IPS-15b (cell line): ENCODE results near the gene GCLM.

Experiments used
- H3K27me3 ChIP-seq: one replicate; pipeline ENCODE4 v1.6.1; 2013; ENCODE audit warnings: low read length; ENCODE audit not compliant: control insufficient read depth, insufficient read depth
- H3K36me3 ChIP-seq: one replicate; pipeline ENCODE4 v1.6.1; 2013; ENCODE audit warnings: low read length; ENCODE audit not compliant: control insufficient read depth, insufficient read depth
- H3K4me1 ChIP-seq: one replicate; pipeline ENCODE4 v1.6.1; 2013; ENCODE audit warnings: mild to moderate bottlenecking, low read length; ENCODE audit not compliant: control insufficient read depth, insufficient read depth
- H3K4me3 ChIP-seq: one replicate; pipeline ENCODE4 v1.5.1; 2013; ENCODE audit warnings: low read depth, low read length
- H3K9ac ChIP-seq: one replicate; pipeline ENCODE4 v1.6.1; 2013; ENCODE audit warnings: low read depth, mild to moderate bottlenecking, low read length
- H3K9me3 ChIP-seq: one replicate; pipeline ENCODE4 v1.6.1; 2013; ENCODE audit warnings: mild to moderate bottlenecking, low read length; ENCODE audit not compliant: control insufficient read depth, insufficient read depth

The GCLM gene

DNA sequence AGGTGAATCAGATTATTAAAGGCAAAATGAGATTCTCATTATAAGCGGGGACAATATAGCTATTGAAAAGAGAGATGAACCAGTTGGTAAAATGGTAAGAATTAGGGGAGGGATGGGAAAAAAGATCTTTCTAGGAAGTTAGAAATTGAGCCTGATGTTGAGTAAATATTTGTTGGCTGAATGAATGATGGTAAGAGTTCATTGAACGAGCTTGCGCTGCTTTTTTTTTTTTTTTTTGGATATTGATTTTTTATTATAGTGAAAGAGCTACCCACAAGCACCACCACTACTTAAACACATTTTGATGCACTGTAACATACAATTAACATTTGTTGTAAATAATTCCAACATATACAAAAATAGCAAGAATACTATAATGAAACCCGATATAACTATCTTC, 1.1 kb upstream of the GCLM start:
- peaks cover 6% of the 10 kb centered on the region for H3K27me3 ChIP-seq
- H3K9me3 ChIP-seq: no peaks in the 10 kb centered on the region
- no peaks in the 10 kb centered on the region for H3K4me1 ChIP-seq
- no peaks in the 10 kb centered on the region for H3K36me3 ChIP-seq
- H3K9ac ChIP-seq: no peak overlapping the region
- H3K4me3 ChIP-seq: peak overlapping the region; percentile 67

DNA sequence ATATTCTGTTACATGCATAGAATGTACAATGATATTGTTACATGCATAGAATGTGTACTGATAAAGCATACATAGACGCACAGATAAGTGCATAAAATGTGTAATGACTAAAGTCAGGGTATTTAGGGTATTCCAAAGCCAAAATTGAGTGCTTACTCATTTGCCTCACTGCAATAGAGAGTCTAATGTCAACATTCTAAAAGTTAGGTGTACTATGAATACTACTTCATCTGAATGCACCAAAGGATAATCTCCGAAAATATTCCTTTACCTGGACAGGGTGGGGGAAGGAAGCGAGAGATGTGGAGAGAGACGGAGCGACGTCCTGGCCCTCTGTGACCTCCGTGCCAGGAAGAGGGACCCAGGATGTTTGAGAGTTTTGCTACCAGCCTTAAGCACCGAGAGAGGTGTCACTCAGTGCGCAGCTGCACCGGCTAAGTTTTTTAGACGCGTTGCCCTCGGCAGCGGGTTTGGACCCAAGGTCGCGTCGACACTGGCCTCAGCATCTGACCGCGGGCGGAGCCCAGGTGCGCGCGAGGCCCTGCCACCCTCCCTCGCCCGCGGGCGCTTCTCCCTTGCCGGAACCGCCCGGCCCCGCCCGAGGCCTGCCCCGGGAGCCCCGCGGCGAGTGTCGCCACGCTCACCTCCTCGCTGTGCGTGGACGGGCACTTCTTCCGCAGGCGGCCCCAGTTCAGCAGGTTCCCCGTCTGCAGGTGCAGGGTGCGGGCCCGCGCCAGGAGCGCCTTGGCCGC, 660 bp downstream of the GCLM start:
- Histone ChIP-seq H3K36me3 (no peaks in the 10 kb centered on the region), H3K9ac (no peak overlapping the region), H3K4me3 (peak overlapping the region; percentile 71), H3K4me1 (no peaks in the 10 kb centered on the region), H3K27me3 (peaks cover 6% of the 10 kb centered on the region), H3K9me3 (no peaks in the 10 kb centered on the region)

DNA sequence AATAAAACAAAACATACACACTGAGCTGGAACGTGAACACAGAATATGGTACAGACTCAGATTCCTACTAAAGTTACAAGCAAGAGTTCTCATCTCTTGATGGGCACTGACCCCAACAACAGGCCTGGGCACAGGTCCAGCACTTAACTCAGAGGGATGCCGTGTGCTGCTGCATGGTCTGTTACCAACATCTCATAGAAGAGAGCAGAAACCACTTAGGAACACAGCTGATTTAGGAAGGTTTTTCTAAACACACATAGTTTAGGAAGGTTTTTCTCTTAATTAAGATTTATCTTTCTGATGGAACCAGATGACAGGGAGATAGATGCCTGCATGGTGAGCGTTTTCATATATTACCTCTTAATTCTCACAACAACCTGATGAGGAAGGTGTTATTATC, 1.5 kb downstream of the GCLM start:
- Histone ChIP-seq H3K9me3 (no peaks in the 10 kb centered on the region), H3K4me1 (no peaks in the 10 kb centered on the region), H3K4me3 (no peak overlapping the region), H3K27me3 (peaks cover 6% of the 10 kb centered on the region), H3K36me3 (no peaks in the 10 kb centered on the region), H3K9ac (no peak overlapping the region)

DNA sequence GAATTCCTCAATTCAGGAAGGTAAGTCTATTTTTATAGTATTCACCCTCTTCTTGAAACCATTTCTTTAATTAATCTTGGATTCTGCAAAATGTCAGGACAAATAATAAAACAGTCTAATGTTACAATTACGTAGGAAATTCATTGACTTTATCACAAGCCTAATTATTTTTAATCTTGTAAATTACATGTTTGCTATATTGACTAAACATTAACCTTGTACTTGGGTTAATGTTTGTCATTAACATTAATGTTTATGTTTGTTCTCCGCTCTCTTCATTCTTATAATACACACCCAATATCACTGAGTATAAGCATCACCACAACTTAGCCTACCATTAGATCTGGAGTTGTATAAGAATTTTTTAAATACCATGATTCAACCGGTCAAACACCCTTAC, 2.8 kb downstream of the GCLM start:
- Histone ChIP-seq H3K9me3 (no peaks in the 10 kb centered on the region), H3K4me3 (no peak overlapping the region), H3K36me3 (no peaks in the 10 kb centered on the region), H3K4me1 (no peaks in the 10 kb centered on the region), H3K27me3 (peaks cover 6% of the 10 kb centered on the region), H3K9ac (no peak overlapping the region)

DNA sequence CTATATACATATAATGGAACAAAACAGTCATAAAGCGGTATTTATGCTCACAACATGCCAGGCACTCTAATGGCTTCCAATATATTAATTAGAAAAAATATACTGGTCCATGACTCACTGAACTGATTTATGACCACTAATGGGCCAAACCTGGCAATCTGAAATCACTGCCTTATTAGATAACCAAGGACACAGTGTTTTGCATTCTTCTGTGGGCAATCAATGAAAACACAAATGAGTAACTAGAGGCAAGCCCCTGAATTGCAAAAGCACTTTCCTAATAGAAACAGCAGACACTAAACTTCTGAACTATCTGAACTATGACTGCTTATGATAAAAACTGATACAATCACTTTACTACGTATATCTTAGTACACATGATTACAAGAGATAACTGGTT, 3.5 kb downstream of the GCLM start:
- Histone ChIP-seq H3K27me3 (peaks cover 6% of the 10 kb centered on the region), H3K4me3 (no peak overlapping the region), H3K36me3 (no peaks in the 10 kb centered on the region), H3K9ac (no peak overlapping the region), H3K9me3 (no peaks in the 10 kb centered on the region), H3K4me1 (no peaks in the 10 kb centered on the region)

DNA sequence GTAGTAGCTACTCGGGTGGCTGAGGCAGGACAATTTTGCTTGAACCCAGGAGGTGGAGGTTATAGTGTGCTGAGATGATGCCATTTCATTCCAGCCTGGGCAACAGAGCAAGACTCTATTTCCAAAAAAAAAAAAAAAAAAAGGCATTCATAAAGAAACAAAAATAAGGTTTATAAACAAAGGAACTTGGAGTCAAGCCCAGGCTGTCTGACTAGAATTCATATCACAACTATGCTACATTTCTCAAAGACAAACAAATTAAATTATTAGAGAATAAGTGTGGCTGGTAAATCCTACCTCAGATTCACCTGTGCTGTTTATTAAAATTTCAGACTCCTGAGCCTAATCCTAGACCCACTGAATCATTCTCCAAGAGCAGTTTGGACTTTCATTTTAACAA, 4.2 kb downstream of the GCLM start:
- H3K4me3 ChIP-seq: no peak overlapping the region
- H3K9ac ChIP-seq: no peak overlapping the region
- no peaks in the 10 kb centered on the region for H3K36me3 ChIP-seq
- H3K4me1 ChIP-seq: no peaks in the 10 kb centered on the region
- H3K27me3 ChIP-seq: peaks cover 6% of the 10 kb centered on the region
- H3K9me3 ChIP-seq: no peaks in the 10 kb centered on the region

DNA sequence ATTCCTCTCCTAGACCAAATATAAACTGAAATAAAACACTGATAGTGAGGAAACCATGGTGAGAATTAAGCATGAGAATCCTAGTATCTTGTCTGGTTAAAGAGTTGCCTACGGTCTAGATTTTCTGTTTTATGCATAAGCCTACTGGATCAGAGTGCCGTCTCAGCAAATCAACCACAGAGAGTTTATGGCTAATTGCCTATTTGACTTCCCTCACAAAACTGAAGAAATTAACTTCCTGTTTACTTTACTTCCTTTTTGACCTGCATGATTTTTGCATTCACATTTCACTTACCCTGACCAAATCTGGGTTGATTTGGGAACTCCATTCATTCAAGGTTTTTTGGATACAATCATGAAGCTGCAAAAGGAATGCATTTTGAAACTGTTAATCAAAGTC, 5.0 kb downstream of the GCLM start:
- H3K9me3 ChIP-seq: no peaks in the 10 kb centered on the region
- H3K9ac ChIP-seq: no peak overlapping the region
- H3K27me3 ChIP-seq: peaks cover 6% of the 10 kb centered on the region
- H3K4me1 ChIP-seq: no peaks in the 10 kb centered on the region
- H3K36me3 ChIP-seq: no peaks in the 10 kb centered on the region
- no peak overlapping the region for H3K4me3 ChIP-seq

DNA sequence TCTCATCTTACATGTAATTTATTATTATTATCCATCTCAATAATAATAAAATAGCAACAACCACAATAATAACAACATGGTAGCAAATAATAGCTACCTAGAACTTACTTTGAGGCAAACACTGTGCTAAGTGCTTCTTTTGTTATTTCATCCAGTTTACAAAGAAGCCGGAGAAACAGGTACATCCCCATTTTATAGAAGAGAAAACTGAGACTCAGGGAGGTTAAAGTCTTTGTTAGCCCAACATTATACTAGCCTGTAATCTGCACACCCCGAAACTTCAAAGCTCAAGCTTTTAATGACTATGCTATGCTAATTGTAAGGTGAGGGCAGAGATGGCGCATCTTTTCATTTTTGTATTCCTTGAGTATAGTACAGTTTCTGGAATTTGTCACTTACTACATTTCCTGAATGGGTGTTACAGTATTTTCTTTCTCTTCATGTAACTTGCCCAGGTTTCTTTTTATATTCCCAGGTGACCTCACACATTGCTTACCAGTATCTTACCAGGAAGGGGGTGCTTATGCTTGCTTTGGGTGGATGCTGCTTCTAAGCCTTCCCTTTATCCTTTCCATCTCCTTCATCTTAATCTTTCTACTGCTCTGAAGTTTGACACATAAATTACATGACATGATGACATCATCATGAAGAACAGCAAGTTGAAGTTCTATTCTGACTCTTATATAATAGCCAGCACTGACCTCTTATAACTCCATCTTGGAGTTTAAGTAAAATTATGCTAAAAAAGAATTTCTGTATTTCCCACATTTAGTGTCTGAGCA, 8.3 kb downstream of the GCLM start:
- no peaks in the 10 kb centered on the region for H3K9me3 ChIP-seq
- H3K4me1 ChIP-seq: no peaks in the 10 kb centered on the region
- no peak overlapping the region for H3K4me3 ChIP-seq
- H3K27me3 ChIP-seq: no peaks in the 10 kb centered on the region
- H3K9ac ChIP-seq: no peak overlapping the region
- no peaks in the 10 kb centered on the region for H3K36me3 ChIP-seq

DNA sequence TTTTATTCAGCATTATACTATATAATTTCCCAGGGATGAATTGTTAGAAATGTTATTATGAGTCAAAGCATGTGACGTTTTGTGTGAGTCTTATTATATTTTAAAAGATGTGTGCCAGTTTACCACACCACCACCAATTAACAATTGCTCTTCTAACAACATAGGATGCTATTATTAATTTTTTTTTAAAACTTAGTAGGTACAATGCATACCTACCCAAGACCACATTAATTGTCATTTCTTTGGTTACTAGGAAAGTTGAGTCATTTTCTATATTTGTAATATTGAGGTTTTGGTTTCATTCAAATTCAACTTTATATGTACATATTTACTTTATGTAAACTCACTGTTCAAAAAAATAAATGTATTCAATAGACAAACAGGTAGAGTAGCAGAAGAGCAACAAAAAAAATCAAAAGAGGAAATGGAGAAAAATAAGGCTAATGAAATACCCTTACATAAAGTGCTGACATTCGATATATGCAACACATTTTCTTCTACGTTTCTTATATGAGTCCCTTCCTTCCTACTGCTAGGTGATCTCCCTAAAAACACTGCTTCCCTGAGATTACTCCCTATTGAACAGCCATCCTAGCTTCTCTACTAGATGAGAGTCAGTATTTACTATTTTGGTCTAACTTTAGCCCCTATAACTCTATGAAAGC, 9.6 kb downstream of the GCLM start:
- Histone ChIP-seq H3K9ac (no peak overlapping the region), H3K4me1 (no peaks in the 10 kb centered on the region), H3K4me3 (no peak overlapping the region), H3K36me3 (no peaks in the 10 kb centered on the region), H3K9me3 (no peaks in the 10 kb centered on the region), H3K27me3 (no peaks in the 10 kb centered on the region)

DNA sequence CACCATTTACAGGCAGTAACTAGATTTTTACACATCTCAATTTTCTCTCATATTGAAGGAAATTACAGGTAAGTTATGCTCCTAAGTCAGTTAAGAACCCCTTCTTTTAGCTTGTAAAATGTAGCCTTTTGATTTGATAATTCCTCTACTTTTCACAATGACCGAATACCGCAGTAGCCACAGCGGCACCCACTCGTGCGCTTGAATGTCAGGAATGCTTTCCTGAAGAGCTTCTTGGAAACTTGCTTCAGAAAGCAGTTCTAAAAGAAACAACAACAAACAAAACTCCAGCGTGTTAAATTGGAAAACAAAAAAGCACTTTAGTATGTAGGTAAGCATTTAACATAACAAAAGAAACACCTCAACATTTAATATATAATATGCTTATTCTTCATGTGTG, 20.3 kb downstream of the GCLM start:
- H3K27me3 ChIP-seq: no peaks in the 10 kb centered on the region

DNA sequence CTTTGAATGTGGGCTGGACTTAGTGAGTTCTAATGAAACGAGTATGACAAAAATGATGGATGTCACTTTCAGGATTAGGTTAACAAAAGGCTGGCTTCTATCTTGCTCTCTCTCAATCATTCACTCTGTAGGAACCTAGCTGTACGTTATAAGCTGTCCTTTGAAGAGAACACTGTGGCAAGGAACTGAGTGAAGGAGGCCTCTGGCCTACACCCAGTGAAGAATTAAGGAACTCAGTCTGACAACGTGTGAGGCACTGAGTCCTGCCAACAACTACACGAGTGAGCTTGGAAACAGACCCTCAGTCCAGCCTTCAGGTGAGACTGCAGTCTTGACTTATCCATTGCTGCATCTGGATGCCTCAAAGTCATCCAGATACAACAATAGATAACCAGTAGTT, 27.0 kb downstream of the GCLM start:
- Histone ChIP-seq H3K4me1 (no peaks in the 10 kb centered on the region), H3K9ac (no peak overlapping the region), H3K4me3 (no peak overlapping the region), H3K27me3 (no peaks in the 10 kb centered on the region), H3K9me3 (no peaks in the 10 kb centered on the region), H3K36me3 (peaks cover 2% of the 10 kb centered on the region)

More for the DNA sequence above, 20.3 kb downstream of the GCLM start:
- Histone ChIP-seq H3K4me1 (peaks cover 5% of the 10 kb centered on the region), H3K9ac (no peak overlapping the region), H3K36me3 (no peaks in the 10 kb centered on the region), H3K4me3 (no peak overlapping the region), H3K9me3 (no peaks in the 10 kb centered on the region)

DNA sequence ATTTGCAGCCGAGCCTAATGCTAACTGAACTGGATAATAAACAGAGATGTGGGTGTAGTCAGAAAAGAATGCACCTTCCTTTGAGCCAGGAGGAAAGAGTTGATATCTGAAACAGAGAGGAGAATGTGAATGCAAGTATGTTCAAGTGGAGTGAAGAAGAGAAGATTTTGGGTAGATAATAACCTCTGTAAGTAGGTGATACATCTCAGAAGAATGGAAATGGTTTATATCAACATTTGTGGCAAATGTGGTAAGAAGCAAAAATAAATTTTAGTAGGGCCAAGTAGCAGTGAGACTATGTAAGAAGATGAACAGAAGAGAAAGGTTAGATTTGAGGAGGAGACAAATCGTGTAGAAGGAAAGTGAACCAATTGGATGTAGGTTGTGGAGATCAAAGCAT, 28.5 kb downstream of the GCLM start:
- Histone ChIP-seq H3K9me3 (no peaks in the 10 kb centered on the region), H3K27me3 (no peaks in the 10 kb centered on the region), H3K4me3 (no peak overlapping the region), H3K36me3 (peaks cover 9% of the 10 kb centered on the region), H3K9ac (no peak overlapping the region), H3K4me1 (peaks cover 2% of the 10 kb centered on the region)
